Endothelial cell (in vitro differentiated cells): ENCODE results near the gene SBF1. TPM values are rescaled to one million over a fixed set of nuclear protein-coding genes. Genes with fewer than 3 reads are reported as not detected.
A peak's percentile ranks its signal among the peaks of the same experiment; 100 is the strongest.

Experiments
- DNase-seq: peaks from one replicate; pipeline ENCODE4 v3.0.0; 2021; ENCODE audit warnings: low spot score
- H3K27ac Mint-ChIP-seq: one replicate; pipeline ENCODE4 v1.8.0; 2021; ENCODE audit warnings: mixed read lengths, inconsistent platforms; ENCODE audit not compliant: unreplicated experiment
- H3K27me3 Mint-ChIP-seq: one replicate; pipeline ENCODE4 v1.8.0; 2021; ENCODE audit warnings: mild to moderate bottlenecking, moderate library complexity, mixed read lengths, inconsistent platforms; ENCODE audit not compliant: unreplicated experiment
- H3K36me3 Mint-ChIP-seq: one replicate; pipeline ENCODE4 v1.8.0; 2021; ENCODE audit warnings: mild to moderate bottlenecking, low read depth, mixed read lengths, inconsistent platforms; ENCODE audit not compliant: unreplicated experiment
- H3K4me1 Mint-ChIP-seq: one replicate; pipeline ENCODE4 v1.8.0; 2021; ENCODE audit warnings: mild to moderate bottlenecking, mixed read lengths, inconsistent platforms; ENCODE audit not compliant: unreplicated experiment
- H3K4me3 Mint-ChIP-seq: one replicate; pipeline ENCODE4 v1.8.0; 2021; ENCODE audit warnings: mild to moderate bottlenecking, mixed read lengths, inconsistent platforms; ENCODE audit not compliant: unreplicated experiment
- H3K9me3 Mint-ChIP-seq: one replicate; pipeline ENCODE4 v1.8.0; 2021; ENCODE audit warnings: mixed read lengths, inconsistent platforms; ENCODE audit not compliant: unreplicated experiment
- long read RNA-seq: library from polyadenylated mRNA; unstranded; transcript quantifications from one replicate; pipeline ENCODE4 v2.0.0, GENCODE V29; 2020; ENCODE audit not compliant: unreplicated experiment
- total RNA-seq: library from RNA; stranded (reverse); fragmentation: NEBNext Ultra II Directional; extraction: Animal tissue kit (Norgen Biotek cat#: 25700); gene quantifications from one replicate; pipeline ENCODE4 v1.2.1, GENCODE V29; 2021; ENCODE audit not compliant: unreplicated experiment
- TF ChIP-seq, protein P1 (sequence below): fragments of 200-600 bp; sonication (generic); IDR thresholded peaks from one replicate; pipeline ENCODE4 v1.5.0; 2021; ENCODE audit warnings: antibody characterized with exemption; ENCODE audit not compliant: unreplicated experiment

The SBF1 gene, protein sequence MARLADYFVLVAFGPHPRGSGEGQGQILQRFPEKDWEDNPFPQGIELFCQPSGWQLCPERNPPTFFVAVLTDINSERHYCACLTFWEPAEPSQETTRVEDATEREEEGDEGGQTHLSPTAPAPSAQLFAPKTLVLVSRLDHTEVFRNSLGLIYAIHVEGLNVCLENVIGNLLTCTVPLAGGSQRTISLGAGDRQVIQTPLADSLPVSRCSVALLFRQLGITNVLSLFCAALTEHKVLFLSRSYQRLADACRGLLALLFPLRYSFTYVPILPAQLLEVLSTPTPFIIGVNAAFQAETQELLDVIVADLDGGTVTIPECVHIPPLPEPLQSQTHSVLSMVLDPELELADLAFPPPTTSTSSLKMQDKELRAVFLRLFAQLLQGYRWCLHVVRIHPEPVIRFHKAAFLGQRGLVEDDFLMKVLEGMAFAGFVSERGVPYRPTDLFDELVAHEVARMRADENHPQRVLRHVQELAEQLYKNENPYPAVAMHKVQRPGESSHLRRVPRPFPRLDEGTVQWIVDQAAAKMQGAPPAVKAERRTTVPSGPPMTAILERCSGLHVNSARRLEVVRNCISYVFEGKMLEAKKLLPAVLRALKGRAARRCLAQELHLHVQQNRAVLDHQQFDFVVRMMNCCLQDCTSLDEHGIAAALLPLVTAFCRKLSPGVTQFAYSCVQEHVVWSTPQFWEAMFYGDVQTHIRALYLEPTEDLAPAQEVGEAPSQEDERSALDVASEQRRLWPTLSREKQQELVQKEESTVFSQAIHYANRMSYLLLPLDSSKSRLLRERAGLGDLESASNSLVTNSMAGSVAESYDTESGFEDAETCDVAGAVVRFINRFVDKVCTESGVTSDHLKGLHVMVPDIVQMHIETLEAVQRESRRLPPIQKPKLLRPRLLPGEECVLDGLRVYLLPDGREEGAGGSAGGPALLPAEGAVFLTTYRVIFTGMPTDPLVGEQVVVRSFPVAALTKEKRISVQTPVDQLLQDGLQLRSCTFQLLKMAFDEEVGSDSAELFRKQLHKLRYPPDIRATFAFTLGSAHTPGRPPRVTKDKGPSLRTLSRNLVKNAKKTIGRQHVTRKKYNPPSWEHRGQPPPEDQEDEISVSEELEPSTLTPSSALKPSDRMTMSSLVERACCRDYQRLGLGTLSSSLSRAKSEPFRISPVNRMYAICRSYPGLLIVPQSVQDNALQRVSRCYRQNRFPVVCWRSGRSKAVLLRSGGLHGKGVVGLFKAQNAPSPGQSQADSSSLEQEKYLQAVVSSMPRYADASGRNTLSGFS (N-terminal part only)
- 76.7 TPM for total RNA-seq
- long read RNA-seq, partial matches to known transcripts, result 3 of 6 reads
- long read RNA-seq, other reads (novel, unspliced or antisense), result 0 of 6 reads

- H3K4me1 Mint-ChIP-seq, result peaks cover 22% of the 10 kb centered on the region
- peaks cover 34% of the 10 kb centered on the region for H3K27me3 Mint-ChIP-seq
- TF ChIP-seq, protein P1, sequence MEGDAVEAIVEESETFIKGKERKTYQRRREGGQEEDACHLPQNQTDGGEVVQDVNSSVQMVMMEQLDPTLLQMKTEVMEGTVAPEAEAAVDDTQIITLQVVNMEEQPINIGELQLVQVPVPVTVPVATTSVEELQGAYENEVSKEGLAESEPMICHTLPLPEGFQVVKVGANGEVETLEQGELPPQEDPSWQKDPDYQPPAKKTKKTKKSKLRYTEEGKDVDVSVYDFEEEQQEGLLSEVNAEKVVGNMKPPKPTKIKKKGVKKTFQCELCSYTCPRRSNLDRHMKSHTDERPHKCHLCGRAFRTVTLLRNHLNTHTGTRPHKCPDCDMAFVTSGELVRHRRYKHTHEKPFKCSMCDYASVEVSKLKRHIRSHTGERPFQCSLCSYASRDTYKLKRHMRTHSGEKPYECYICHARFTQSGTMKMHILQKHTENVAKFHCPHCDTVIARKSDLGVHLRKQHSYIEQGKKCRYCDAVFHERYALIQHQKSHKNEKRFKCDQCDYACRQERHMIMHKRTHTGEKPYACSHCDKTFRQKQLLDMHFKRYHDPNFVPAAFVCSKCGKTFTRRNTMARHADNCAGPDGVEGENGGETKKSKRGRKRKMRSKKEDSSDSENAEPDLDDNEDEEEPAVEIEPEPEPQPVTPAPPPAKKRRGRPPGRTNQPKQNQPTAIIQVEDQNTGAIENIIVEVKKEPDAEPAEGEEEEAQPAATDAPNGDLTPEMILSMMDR, result no peak
- H3K9me3 Mint-ChIP-seq, result no peaks in the 10 kb centered on the region
- DNase-seq, result peak; percentile 94
- H3K4me3 Mint-ChIP-seq, result peak within 1 kb of the TSS; percentile 94
- H3K27ac Mint-ChIP-seq, result peak within 1 kb of the TSS; percentile 77
- no peaks in the 10 kb centered on the region for H3K36me3 Mint-ChIP-seq
Measured at GRCh38 chr22:50474710-50475651, at the start of gene SBF1. Gene SBF1, minus strand, starts transcription at chr22:50475035. Its CDS starts 195 bp downstream, at chr22:50474840.

DNA sequence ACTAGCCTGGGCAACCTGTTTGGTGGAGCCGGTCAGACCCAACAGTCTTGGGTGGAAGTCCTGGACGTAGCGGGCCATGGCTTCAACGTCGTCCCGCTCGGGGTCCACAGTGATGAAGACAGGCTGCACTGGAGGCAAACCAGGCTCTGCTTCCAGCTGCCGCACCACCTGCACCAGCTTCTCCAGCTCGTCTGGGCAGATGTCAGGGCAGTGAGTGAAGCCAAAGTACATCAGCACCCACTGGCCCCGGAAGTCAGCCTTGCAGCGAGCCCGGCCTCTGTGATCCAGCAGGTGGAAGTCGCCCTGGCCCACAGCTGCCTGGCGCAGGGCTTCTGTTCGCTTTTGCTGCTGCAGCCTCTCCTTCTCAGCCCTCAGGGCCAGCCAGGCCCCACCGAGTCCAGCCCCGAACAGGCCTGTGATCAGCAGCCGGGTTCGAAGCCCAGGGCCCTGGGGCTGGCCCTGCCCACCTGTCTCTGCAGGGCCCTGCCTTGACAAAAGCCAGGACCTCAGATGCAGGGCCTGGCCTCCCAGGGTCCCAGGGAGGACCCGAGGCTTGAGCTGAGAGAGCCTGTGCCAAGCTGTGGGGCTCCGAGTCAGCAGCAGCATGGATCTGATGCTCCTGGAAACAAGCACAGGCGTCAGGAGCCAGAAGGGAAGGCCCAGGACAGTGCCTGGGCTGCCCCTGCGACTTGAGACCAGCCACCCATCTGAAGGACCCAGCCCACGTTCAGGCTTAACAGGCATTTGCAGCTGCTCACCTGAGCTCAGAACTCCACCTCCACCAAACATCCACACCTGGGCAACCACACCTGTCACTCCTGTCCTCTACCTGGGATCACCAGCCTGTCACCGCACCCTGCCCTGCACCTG is 49.2 kb upstream of the SBF1 start:
- Mint-ChIP-seq H3K4me1 (peaks cover 6% of the 10 kb centered on the region), H3K27ac (peak overlapping the region; percentile 78), H3K36me3 (peaks cover 18% of the 10 kb centered on the region), H3K9me3 (no peaks in the 10 kb centered on the region), H3K27me3 (peaks cover 30% of the 10 kb centered on the region), H3K4me3 (peak overlapping the region; percentile 95)
- no peak for DNase-seq
- TF ChIP-seq, protein P1, result no peak

DNA sequence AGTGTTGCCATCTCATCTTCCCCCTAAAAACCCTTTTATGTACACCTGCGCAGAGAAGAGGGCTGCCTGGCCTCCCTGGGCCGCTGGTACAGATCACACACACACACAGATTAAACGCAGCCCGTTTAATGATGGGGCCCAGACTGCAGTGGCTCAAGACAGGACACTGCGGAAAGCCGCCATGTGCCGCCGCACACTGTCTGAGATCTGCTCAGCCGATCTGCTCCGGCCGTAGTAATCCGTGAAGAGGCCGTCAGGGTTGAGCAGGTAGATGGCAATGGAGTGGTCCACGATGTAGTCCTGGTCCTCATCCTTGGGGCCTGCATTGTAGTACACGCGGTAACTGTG is 48.6 kb upstream of the SBF1 start:
- no peak for DNase-seq
- Mint-ChIP-seq H3K36me3 (peaks cover 18% of the 10 kb centered on the region), H3K9me3 (no peaks in the 10 kb centered on the region), H3K27ac (no peak overlapping the region), H3K27me3 (peaks cover 24% of the 10 kb centered on the region), H3K4me3 (peak overlapping the region; percentile 7), H3K4me1 (peaks cover 6% of the 10 kb centered on the region)
- TF ChIP-seq, protein P1, result no peak
